ENCODE data around the gene DHRS7B. TPM values are rescaled to one million over a fixed set of nuclear protein-coding genes. Genes with fewer than 3 reads are reported as not detected.

Gene DHRS7B
- total RNA-seq, 1 experiment from 2014 or later = 9.4 TPM

DNA sequence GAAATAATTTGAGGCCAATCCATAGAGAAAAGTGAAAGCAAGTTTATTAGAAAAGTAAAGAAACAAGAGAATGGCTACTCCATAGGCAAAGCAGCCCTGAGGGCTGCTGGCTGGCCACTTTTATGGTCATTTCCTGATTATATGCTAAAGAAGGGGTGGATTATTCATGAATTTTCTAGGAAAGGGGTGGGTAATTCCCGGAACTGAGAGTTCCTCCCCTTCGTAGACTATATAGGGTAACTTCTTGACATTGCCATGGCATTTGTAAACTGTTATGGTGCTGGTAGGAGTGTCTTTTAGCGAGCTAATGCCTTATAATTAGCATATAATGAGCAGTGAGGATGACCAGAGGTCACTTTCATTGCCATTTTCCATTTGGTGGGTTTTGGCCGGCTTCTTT lies 4.4 kb downstream of the DHRS7B start:
- Histone ChIP-seq H3K27ac (ENCODE audit: low read length) (no peak overlapping the region), H3K27me3 (ENCODE audit: control insufficient read depth, insufficient read depth, low read length) (no peaks in the 10 kb centered on the region), H3K36me3 (ENCODE audit: control insufficient read depth, insufficient read depth, low read length) (peaks cover 3% of the 10 kb centered on the region; the same call in 1 of the 2 replicates), H3K9me3 (ENCODE audit: control insufficient read depth, insufficient read depth, low read depth, low read length) (no peaks in the 10 kb centered on the region; the same call in 1 of the 2 replicates), H3K4me1 (ENCODE audit: control insufficient read depth, insufficient read depth, low read length) (peaks cover 6% of the 10 kb centered on the region), H3K4me3 (ENCODE audit: low read depth in 2 of 2, low read length in 2 of 2) (no peak overlapping the region)
- BruUV-seq (replicated peaks) = no TSS peak
- DNase-seq (ENCODE audit: low read depth, low spot score) (no peak), ATAC-seq (no peak)
- ChIA-PET POLR2A (no interaction called here), CTCF (no interaction called here)
- TF ChIP-seq TCF7L2 (IDR thresholded peaks at IDR 0.05; ENCODE audit: low read depth, low read length) (no peak), SIN3A (IDR thresholded peaks at IDR 0.05; ENCODE audit: borderline replicate concordance, insufficient read depth, low read depth, low read length) (no peak), POLR2AphosphoS5 (IDR thresholded peaks at IDR 0.05; ENCODE audit: low read depth, low read length) (no peak)
- TF ChIP-seq, protein P1, sequence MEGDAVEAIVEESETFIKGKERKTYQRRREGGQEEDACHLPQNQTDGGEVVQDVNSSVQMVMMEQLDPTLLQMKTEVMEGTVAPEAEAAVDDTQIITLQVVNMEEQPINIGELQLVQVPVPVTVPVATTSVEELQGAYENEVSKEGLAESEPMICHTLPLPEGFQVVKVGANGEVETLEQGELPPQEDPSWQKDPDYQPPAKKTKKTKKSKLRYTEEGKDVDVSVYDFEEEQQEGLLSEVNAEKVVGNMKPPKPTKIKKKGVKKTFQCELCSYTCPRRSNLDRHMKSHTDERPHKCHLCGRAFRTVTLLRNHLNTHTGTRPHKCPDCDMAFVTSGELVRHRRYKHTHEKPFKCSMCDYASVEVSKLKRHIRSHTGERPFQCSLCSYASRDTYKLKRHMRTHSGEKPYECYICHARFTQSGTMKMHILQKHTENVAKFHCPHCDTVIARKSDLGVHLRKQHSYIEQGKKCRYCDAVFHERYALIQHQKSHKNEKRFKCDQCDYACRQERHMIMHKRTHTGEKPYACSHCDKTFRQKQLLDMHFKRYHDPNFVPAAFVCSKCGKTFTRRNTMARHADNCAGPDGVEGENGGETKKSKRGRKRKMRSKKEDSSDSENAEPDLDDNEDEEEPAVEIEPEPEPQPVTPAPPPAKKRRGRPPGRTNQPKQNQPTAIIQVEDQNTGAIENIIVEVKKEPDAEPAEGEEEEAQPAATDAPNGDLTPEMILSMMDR (IDR thresholded peaks at IDR 0.05) = no peak
- TF ChIP-seq, protein P2, sequence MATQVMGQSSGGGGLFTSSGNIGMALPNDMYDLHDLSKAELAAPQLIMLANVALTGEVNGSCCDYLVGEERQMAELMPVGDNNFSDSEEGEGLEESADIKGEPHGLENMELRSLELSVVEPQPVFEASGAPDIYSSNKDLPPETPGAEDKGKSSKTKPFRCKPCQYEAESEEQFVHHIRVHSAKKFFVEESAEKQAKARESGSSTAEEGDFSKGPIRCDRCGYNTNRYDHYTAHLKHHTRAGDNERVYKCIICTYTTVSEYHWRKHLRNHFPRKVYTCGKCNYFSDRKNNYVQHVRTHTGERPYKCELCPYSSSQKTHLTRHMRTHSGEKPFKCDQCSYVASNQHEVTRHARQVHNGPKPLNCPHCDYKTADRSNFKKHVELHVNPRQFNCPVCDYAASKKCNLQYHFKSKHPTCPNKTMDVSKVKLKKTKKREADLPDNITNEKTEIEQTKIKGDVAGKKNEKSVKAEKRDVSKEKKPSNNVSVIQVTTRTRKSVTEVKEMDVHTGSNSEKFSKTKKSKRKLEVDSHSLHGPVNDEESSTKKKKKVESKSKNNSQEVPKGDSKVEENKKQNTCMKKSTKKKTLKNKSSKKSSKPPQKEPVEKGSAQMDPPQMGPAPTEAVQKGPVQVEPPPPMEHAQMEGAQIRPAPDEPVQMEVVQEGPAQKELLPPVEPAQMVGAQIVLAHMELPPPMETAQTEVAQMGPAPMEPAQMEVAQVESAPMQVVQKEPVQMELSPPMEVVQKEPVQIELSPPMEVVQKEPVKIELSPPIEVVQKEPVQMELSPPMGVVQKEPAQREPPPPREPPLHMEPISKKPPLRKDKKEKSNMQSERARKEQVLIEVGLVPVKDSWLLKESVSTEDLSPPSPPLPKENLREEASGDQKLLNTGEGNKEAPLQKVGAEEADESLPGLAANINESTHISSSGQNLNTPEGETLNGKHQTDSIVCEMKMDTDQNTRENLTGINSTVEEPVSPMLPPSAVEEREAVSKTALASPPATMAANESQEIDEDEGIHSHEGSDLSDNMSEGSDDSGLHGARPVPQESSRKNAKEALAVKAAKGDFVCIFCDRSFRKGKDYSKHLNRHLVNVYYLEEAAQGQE (IDR thresholded peaks at IDR 0.05; ENCODE audit: insufficient read depth in 1 of 2, low read depth in 2 of 2, low read length in 1 of 2) = no peak
- in situ Hi-C loops (cut with HindIII; ENCODE audit: low pct_unique_long_range_greater_than_20kb, low sequenced_read_pairs) (no loop called here), intact Hi-C loops (cut with micrococcal nuclease; ENCODE audit: unreplicated experiment) (no loop called here)

DNA sequence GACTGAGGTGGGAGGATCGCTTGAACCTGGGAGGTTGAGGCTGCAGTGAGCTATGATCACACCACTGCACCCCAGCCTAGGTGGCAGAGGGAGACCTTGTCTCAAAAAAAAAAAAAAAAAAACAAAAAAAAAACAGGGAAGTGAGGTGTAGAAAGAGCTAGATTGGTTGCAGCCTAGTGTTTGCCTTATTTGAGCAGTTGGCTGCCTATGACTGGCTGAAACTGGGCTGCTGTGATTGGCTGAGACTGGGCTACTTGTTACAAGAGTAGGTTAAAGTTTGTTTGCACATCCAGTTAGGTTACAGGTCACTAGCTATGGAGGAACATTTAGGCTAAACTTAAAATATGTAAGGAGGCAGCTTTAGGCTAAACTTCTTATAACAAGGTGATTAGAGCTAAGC lies 5.7 kb downstream of the DHRS7B start:
- no TSS peak for BruUV-seq (replicated peaks)
- TF ChIP-seq TCF7L2 (IDR thresholded peaks at IDR 0.05; ENCODE audit: low read depth, low read length) = no peak
- TF ChIP-seq, protein P2 (IDR thresholded peaks at IDR 0.05; ENCODE audit: insufficient read depth in 1 of 2, low read depth in 2 of 2, low read length in 1 of 2) = no peak
- no peak for TF ChIP-seq SIN3A (IDR thresholded peaks at IDR 0.05; ENCODE audit: borderline replicate concordance, insufficient read depth, low read depth, low read length)
- no peak for TF ChIP-seq POLR2AphosphoS5 (IDR thresholded peaks at IDR 0.05; ENCODE audit: low read depth, low read length)
- TF ChIP-seq, protein P1 (IDR thresholded peaks at IDR 0.05) = no peak
- in situ Hi-C loops (cut with HindIII; ENCODE audit: low pct_unique_long_range_greater_than_20kb, low sequenced_read_pairs) = no loop called here
- ChIA-PET POLR2A (interaction anchor here (0.6 kb wide), 1 partner anchor 167 kb away, joined by 8 read pairs; no protein-coding TSS in a partner anchor), CTCF (interaction anchor here (0.6 kb wide), 4 partner anchors 29 to 323 kb away, joined by 3 to 6 read pairs (median 4); no protein-coding TSS in a partner anchor)
- Histone ChIP-seq H3K27ac (ENCODE audit: low read length) (no peak overlapping the region), H3K4me3 (ENCODE audit: low read depth in 2 of 2, low read length in 2 of 2) (no peak overlapping the region), H3K27me3 (ENCODE audit: control insufficient read depth, insufficient read depth, low read length) (no peaks in the 10 kb centered on the region), H3K36me3 (ENCODE audit: control insufficient read depth, insufficient read depth, low read length) (no peaks in the 10 kb centered on the region), H3K4me1 (ENCODE audit: control insufficient read depth, insufficient read depth, low read length) (peaks cover 4% of the 10 kb centered on the region; the same call in 1 of the 2 replicates), H3K9me3 (ENCODE audit: control insufficient read depth, insufficient read depth, low read depth, low read length) (no peaks in the 10 kb centered on the region; the same call in 1 of the 2 replicates)
- ATAC-seq = no peak
- intact Hi-C loops (cut with micrococcal nuclease; ENCODE audit: unreplicated experiment) = no loop called here
- DNase-seq (ENCODE audit: low read depth, low spot score) = no peak

Measured in Panc1 (cell line).